PC-3 (cell line): ENCODE results near the gene ZNF567. TPM values are rescaled to one million over a fixed set of nuclear protein-coding genes. Genes with fewer than 3 reads are reported as not detected.
"Not testable (repeated sequence)": the region's sequence is repeated elsewhere in the genome, so short reads cannot be mapped to it uniquely, and the experiment has no call there.

Experiments used
- ATAC-seq: fragments of 200-7000 bp; cut with Tn5 transposase; 2 replicates; pipeline ENCODE4 v1.9.1; 2020; ENCODE audit warnings: mild to moderate bottlenecking, moderate library complexity
- BruUV-seq: library from RNA; stranded (reverse); fragments of 400-500 nt; replicated peaks from 2 replicates; lab custom pipeline; 2021; lab: Mats Ljungman, UMichigan
- CTCF ChIA-PET: fragments of 300-600 bp; sonication (Branson Sonifier 250); formaldehyde crosslinking; loops from one replicate; lab custom pipeline; 2022; ENCODE audit warnings: antibody characterized with exemption; lab: Charles Lee
- POLR2A ChIA-PET: fragments of 300-600 bp; sonication (Branson Sonifier 250); formaldehyde crosslinking; loops from one replicate; lab custom pipeline; 2022; ENCODE audit warnings: antibody characterized with exemption; ENCODE audit not compliant: unreplicated experiment; lab: Charles Lee
- DNase-seq: peaks from one replicate; pipeline ENCODE4 v3.0.0-alpha.2; 2015
- H2AFZ ChIP-seq: fragments of 300-600 bp; sonication (generic); 2 replicates; pipeline ENCODE4 v1.6.0; 2016; ENCODE audit warnings: antibody characterized with exemption, low read length
- H3F3A ChIP-seq: fragments of 300-600 bp; sonication (generic); one replicate; pipeline ENCODE4 v1.6.0; 2017; ENCODE audit warnings: antibody characterized with exemption, low read length, control low read depth, mild to moderate bottlenecking; ENCODE audit not compliant: unreplicated experiment
- H3K27ac ChIP-seq: fragments of 300-600 bp; sonication (generic); 2 replicates; pipeline ENCODE4 v1.5.1; 2016; ENCODE audit warnings: mild to moderate bottlenecking, low read length
- H3K27me3 ChIP-seq: fragments of 300-600 bp; sonication (generic); 2 replicates; pipeline ENCODE4 v1.6.1; 2016; ENCODE audit warnings: low read length, mixed read lengths
- H3K36me3 ChIP-seq: fragments of 300-600 bp; sonication (generic); 2 replicates; pipeline ENCODE4 v1.6.1; 2016; ENCODE audit warnings: low read depth, mixed run types, low read length, mixed read lengths
- H3K4me1 ChIP-seq: fragments of 300-600 bp; sonication (generic); 2 replicates; pipeline ENCODE4 v1.5.1; 2016; ENCODE audit warnings: low read length; ENCODE audit not compliant: insufficient read depth
- H3K4me2 ChIP-seq: fragments of 300-600 bp; sonication (generic); 2 replicates; pipeline ENCODE4 v1.6.0; 2016; ENCODE audit warnings: low read length
- H3K4me3 ChIP-seq: fragments of 300-600 bp; sonication (generic); 2 replicates; pipeline ENCODE4 v1.5.1; 2016; ENCODE audit warnings: mild to moderate bottlenecking, low read length, mixed read lengths
- H3K79me2 ChIP-seq: fragments of 300-600 bp; sonication (generic); 2 replicates; pipeline ENCODE4 v1.6.1; 2017; ENCODE audit warnings: low read length, mixed read lengths
- H3K9ac ChIP-seq: fragments of 300-600 bp; sonication (generic); 2 replicates; pipeline ENCODE4 v1.6.0; 2016; ENCODE audit warnings: mild to moderate bottlenecking, low read length
- H3K9me2 ChIP-seq: fragments of 300-600 bp; sonication (generic); replicated peaks from 2 replicates; pipeline ENCODE4 v1.6.1; 2016; ENCODE audit warnings: mixed run types, low read length, mixed read lengths
- H3K9me3 ChIP-seq: fragments of 300-600 bp; sonication (generic); 2 replicates; pipeline ENCODE4 v1.6.1; 2016; ENCODE audit warnings: low read length, mixed read lengths
- H4K20me1 ChIP-seq: fragments of 300-600 bp; sonication (generic); 2 replicates; pipeline ENCODE4 v1.6.1; 2016; ENCODE audit warnings: low read length, mixed read lengths
- CTCF ChIP-seq: fragments of 300-600 bp; sonication (generic); conservative IDR thresholded peaks from 2 replicates; pipeline ENCODE4 v1.5.1; 2017; ENCODE audit warnings: antibody characterized with exemption, low read depth, mild to moderate bottlenecking, low read length
- EZH2 ChIP-seq: fragments of 300-600 bp; sonication (generic); IDR thresholded peaks from one replicate; pipeline ENCODE4 v1.6.1; 2017; ENCODE audit warnings: antibody characterized with exemption, mild to moderate bottlenecking, low read length; ENCODE audit not compliant: unreplicated experiment
- EZH2phosphoT487 ChIP-seq: fragments of 300-600 bp; sonication (generic); IDR thresholded peaks from 2 replicates; pipeline ENCODE4 v1.6.1; 2018; ENCODE audit warnings: mild to moderate bottlenecking, antibody characterized with exemption, low read length, borderline replicate concordance
- intact Hi-C: fragments of 100-400 bp; cut with micrococcal nuclease; formaldehyde crosslinking; loops from 2 replicates; pipeline ENCODE4 v1.9.0; 2023
- total RNA-seq: library from RNA; depleted of rRNA; stranded (reverse); fragments of >200 nt; gene quantifications from 2 replicates; pipeline ENCODE4 v1.2.3, GENCODE V29; 2014

ZNF567 gene
- total RNA-seq, 1 experiment from 2014 or later: 6.5 TPM

DNA sequence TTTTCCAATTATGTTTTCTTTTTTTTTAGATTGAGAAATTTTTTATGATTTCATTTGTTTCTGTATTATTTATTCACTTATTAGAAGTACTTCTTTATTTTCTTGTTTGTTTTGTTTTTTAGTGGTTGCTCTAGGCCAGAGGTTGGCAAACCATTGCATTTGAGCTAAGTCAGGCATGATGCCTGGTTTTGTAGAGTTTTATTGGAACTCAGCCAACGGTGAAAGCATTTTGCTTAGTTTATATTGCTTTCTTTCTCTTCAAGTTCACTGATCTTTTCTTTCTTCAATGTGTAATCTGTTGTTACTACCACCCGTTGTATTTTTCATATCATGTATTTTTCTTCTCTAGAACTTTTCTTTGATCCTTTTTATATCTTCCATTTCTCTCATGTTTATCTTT is 19.7 kb downstream of the ZNF567 start:
- Histone ChIP-seq H3K4me1 (no peaks in the 10 kb centered on the region), H3K36me3 (peaks cover 69% of the 10 kb centered on the region), H3K27ac (no peak overlapping the region), H3F3A (no peaks in the 10 kb centered on the region), H3K79me2 (no peaks in the 10 kb centered on the region; the same call in 1 of the 2 replicates), H3K4me2 (no peak overlapping the region), H3K9ac (no peak overlapping the region), H3K4me3 (no peak overlapping the region), H3K9me2 (no peaks in the 10 kb centered on the region), H2AFZ (no peak overlapping the region), H3K27me3 (no peaks in the 10 kb centered on the region), H3K9me3 (peaks cover 38% of the 10 kb centered on the region), H4K20me1 (no peaks in the 10 kb centered on the region)
- ChIA-PET POLR2A (no interaction called here), CTCF (no interaction called here)
- TF ChIP-seq CTCF (no peak), EZH2 (no peak), EZH2phosphoT487 (no peak)
- no TSS peak for BruUV-seq
- ATAC-seq: no peak
- DNase-seq: no peak
- intact Hi-C loops: no loop called here

DNA sequence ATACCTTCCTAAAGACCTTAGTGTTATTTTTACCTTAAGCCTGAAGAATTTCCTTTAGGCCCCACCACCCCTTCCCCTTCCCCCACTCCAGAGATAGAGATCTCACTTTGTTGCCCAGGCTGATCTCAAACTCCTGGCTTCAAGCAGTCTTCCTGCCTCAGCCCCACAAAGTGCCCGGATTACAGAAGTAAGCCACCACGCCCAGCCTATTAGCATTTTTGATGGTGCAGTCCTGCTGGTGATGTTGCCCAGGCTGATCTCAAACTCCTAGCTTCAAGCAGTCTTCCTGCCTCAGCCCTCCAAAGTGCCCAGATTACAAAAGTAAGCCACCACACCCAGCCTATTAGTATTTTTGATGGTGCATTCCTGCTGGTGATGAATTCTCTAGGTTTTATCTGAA is 22.0 kb downstream of the ZNF567 start:
- Histone ChIP-seq H3K4me3 (no peak overlapping the region), H3K4me1 (no peaks in the 10 kb centered on the region), H3K4me2 (no peak overlapping the region), H3F3A (no peaks in the 10 kb centered on the region), H4K20me1 (no peaks in the 10 kb centered on the region), H2AFZ (no peak overlapping the region), H3K9me3 (peaks cover 47% of the 10 kb centered on the region), H3K9me2 (no peaks in the 10 kb centered on the region), H3K9ac (no peak overlapping the region), H3K27me3 (no peaks in the 10 kb centered on the region), H3K27ac (no peak overlapping the region), H3K79me2 (no peaks in the 10 kb centered on the region; the same call in 1 of the 2 replicates), H3K36me3 (peaks cover 90% of the 10 kb centered on the region)
- BruUV-seq: no TSS peak
- POLR2A ChIA-PET: no interaction called here
- TF ChIP-seq EZH2 (no peak), EZH2phosphoT487 (no peak), CTCF (no peak)
- intact Hi-C loops: no loop called here
- DNase-seq: no peak
- no peak for ATAC-seq
- CTCF ChIA-PET: no interaction called here

- no peak overlapping the region for H3K9ac ChIP-seq
- H3K27me3 ChIP-seq: no peaks in the 10 kb centered on the region
- H3K4me3 ChIP-seq: no peak overlapping the region; the same call in 1 of the 2 replicates
- H3K36me3 ChIP-seq: peaks cover 70% of the 10 kb centered on the region
- DNase-seq (no peak), ATAC-seq (no peak)
- H3K27ac ChIP-seq: no peak overlapping the region
- BruUV-seq: no TSS peak
- no peaks in the 10 kb centered on the region for H3K4me1 ChIP-seq
- H3F3A ChIP-seq: no peaks in the 10 kb centered on the region
- POLR2A ChIA-PET: no interaction called here
- TF ChIP-seq EZH2 (no peak), CTCF (no peak), EZH2phosphoT487 (no peak)
- no peaks in the 10 kb centered on the region for H3K9me2 ChIP-seq
- no peaks in the 10 kb centered on the region for H4K20me1 ChIP-seq
- CTCF ChIA-PET: no interaction called here
- intact Hi-C loops: no loop called here
- peaks cover 49% of the 10 kb centered on the region for H3K9me3 ChIP-seq
- H3K79me2 ChIP-seq: no peaks in the 10 kb centered on the region
- no peak overlapping the region for H2AFZ ChIP-seq
- no peak overlapping the region for H3K4me2 ChIP-seq
Measured at GRCh38 chr19:36719687-36720556, 32.5 kb downstream of the ZNF567 start.

GRCh38 chr19:36736166-36736565 is 48.8 kb downstream of the ZNF567 start:
- ATAC-seq, H4K20me1 ChIP-seq, H2AFZ ChIP-seq, H3K4me1 ChIP-seq, H3K9me2 ChIP-seq, H3K9me3 ChIP-seq, H3K27me3 ChIP-seq, H3F3A ChIP-seq, H3K4me2 ChIP-seq, H3K36me3 ChIP-seq, BruUV-seq, POLR2A ChIA-PET, H3K79me2 ChIP-seq, H3K4me3 ChIP-seq, H3K27ac ChIP-seq, DNase-seq, CTCF ChIA-PET, H3K9ac ChIP-seq, intact Hi-C loops: not testable (repeated sequence)
